Vagina (tissue), 2 donors: Measurements from ENCODE around the gene JMJD7.

Experiments
- POLR2A ChIP-seq, 2 donors: fragments of 450-650 bp; IDR thresholded peaks; one replicate each; pipeline ENCODE4 v1.6.1; 2017; ENCODE audit warnings: antibody characterized with exemption in 2 of 2, mild to moderate bottlenecking in 2 of 2, moderate library complexity in 2 of 2
- POLR2AphosphoS5 ChIP-seq, 2 donors: sonication (generic); formaldehyde crosslinking; IDR thresholded peaks; one replicate each; pipeline ENCODE4 v1.9.0; 2017; ENCODE audit warnings: antibody characterized with exemption in 2 of 2, mild to moderate bottlenecking in 2 of 2, low read depth in 1 of 2; ENCODE audit not compliant: insufficient read depth in 1 of 2
- TF ChIP-seq, protein P1 (sequence below), 3 experiments: fragments of 450-650 bp in 2 of 3; fragments of 200-600 bp in 1 of 3; sonication (generic) in 1 of 3; IDR thresholded peaks; one replicate each; pipeline ENCODE4 v1.5.1; 2017 to 2019; ENCODE audit warnings: antibody characterized with exemption in 3 of 3, mild to moderate bottlenecking in 2 of 3, moderate library complexity in 2 of 3

DNA sequence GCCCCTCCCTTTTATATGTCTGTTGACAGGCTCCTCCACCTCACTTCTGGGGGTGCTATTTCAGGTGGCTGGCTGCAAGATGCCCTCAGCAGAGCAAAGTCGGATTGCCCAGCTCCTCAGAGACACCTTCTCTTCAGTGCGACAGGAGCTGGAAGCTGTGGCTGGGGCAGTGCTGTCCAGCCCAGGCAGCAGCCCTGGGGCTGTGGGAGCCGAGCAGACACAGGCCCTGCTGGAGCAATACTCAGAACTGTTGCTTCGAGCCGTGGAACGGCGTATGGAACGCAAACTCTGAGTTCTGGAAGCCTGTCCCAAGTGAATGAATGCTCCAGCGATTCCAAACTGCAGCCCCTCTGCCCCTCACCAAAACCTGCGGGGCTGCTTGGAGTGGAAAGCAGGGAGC is 2.7 kb upstream of the JMJD7 start:
- TF ChIP-seq, protein P1, sequence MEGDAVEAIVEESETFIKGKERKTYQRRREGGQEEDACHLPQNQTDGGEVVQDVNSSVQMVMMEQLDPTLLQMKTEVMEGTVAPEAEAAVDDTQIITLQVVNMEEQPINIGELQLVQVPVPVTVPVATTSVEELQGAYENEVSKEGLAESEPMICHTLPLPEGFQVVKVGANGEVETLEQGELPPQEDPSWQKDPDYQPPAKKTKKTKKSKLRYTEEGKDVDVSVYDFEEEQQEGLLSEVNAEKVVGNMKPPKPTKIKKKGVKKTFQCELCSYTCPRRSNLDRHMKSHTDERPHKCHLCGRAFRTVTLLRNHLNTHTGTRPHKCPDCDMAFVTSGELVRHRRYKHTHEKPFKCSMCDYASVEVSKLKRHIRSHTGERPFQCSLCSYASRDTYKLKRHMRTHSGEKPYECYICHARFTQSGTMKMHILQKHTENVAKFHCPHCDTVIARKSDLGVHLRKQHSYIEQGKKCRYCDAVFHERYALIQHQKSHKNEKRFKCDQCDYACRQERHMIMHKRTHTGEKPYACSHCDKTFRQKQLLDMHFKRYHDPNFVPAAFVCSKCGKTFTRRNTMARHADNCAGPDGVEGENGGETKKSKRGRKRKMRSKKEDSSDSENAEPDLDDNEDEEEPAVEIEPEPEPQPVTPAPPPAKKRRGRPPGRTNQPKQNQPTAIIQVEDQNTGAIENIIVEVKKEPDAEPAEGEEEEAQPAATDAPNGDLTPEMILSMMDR (IDR thresholded peaks at IDR 0.05) = no peak
- no peak for TF ChIP-seq POLR2AphosphoS5 (IDR thresholded peaks at IDR 0.05; ENCODE audit: insufficient read depth in 1 of 2, low read depth in 1 of 2)
- no peak for TF ChIP-seq POLR2A (IDR thresholded peaks at IDR 0.05)
